DOHH2 (cell line): ENCODE measurements around the gene TECRL.

Source experiments
- H3F3A ChIP-seq: fragments of 200-600 bp; sonication (generic), shearing (Covaris generic); 2 replicates; pipeline ENCODE4 v1.6.0; 2016; ENCODE audit warnings: antibody characterized with exemption, mild to moderate bottlenecking; ENCODE audit not compliant: control insufficient read depth, insufficient read depth
- H3K27ac ChIP-seq: fragments of 200-600 bp; sonication (generic); 2 replicates; pipeline ENCODE4 v1.5.1; 2014; ENCODE audit warnings: low read depth, mild to moderate bottlenecking, low read length, moderate library complexity
- H3K27me3 ChIP-seq: fragments of 200-600 bp; sonication (generic); 2 replicates; pipeline ENCODE4 v1.6.1; 2014; ENCODE audit warnings: mild to moderate bottlenecking, low read length, mixed read lengths; ENCODE audit not compliant: control insufficient read depth
- H3K36me3 ChIP-seq: fragments of 200-600 bp; sonication (generic); 2 replicates; pipeline ENCODE4 v1.6.1; 2014; ENCODE audit warnings: mild to moderate bottlenecking, low read length, moderate library complexity, mixed read lengths; ENCODE audit not compliant: control insufficient read depth
- H3K4me1 ChIP-seq: fragments of 200-600 bp; sonication (generic); 2 replicates; pipeline ENCODE4 v1.6.1; 2014; ENCODE audit warnings: mild to moderate bottlenecking, low read length, mixed read lengths; ENCODE audit not compliant: control insufficient read depth
- H3K4me2 ChIP-seq: fragments of 200-600 bp; sonication (generic); 2 replicates; pipeline ENCODE4 v1.6.0; 2014; ENCODE audit warnings: mild to moderate bottlenecking, low read length, moderate library complexity
- H3K4me3 ChIP-seq: fragments of 200-600 bp; sonication (generic); 2 replicates; pipeline ENCODE4 v1.5.1; 2014; ENCODE audit warnings: mild to moderate bottlenecking, low read length, mixed read lengths
- H3K79me2 ChIP-seq: fragments of 200-600 bp; sonication (generic); 2 replicates; pipeline ENCODE4 v1.6.1; 2014; ENCODE audit warnings: mild to moderate bottlenecking, low read length, mixed read lengths; ENCODE audit not compliant: control insufficient read depth
- H3K9me2 ChIP-seq: fragments of 200-600 bp; sonication (generic); replicated peaks from 2 replicates; pipeline ENCODE4 v1.6.1; 2014; ENCODE audit warnings: mild to moderate bottlenecking, low read length, mixed read lengths; ENCODE audit not compliant: control insufficient read depth
- H3K9me3 ChIP-seq: fragments of 200-600 bp; sonication (generic); 2 replicates; pipeline ENCODE4 v1.6.1; 2014; ENCODE audit warnings: antibody characterized with exemption, low read length, mixed read lengths; ENCODE audit not compliant: control insufficient read depth, insufficient read depth
- H4K20me1 ChIP-seq: fragments of 200-600 bp; sonication (generic); 2 replicates; pipeline ENCODE4 v1.6.0; 2014; ENCODE audit warnings: low read depth, mild to moderate bottlenecking, antibody characterized with exemption, low read length, moderate library complexity; ENCODE audit not compliant: control insufficient read depth, insufficient read depth
- CTCF ChIP-seq: fragments of 200-600 bp; sonication (generic); IDR thresholded peaks from one replicate; pipeline ENCODE4 v1.5.1; 2014; ENCODE audit warnings: antibody characterized with exemption, mild to moderate bottlenecking, low read depth, low read length; ENCODE audit not compliant: poor library complexity, severe bottlenecking
- EZH2phosphoT487 ChIP-seq: fragments of 200-600 bp; sonication (generic); IDR thresholded peaks from 2 replicates; pipeline ENCODE4 v1.6.1; 2017; ENCODE audit warnings: borderline replicate concordance, mild to moderate bottlenecking, antibody characterized with exemption, low read length, moderate library complexity, mixed read lengths

TECRL gene

GRCh38 chr4:64230709-64231310 is 178.4 kb downstream of the TECRL start:
- Histone ChIP-seq H3K27ac (no peak overlapping the region), H3K4me2 (no peak overlapping the region), H3K9me2 (no peaks in the 10 kb centered on the region), H4K20me1 (no peaks in the 10 kb centered on the region), H3K4me1 (no peaks in the 10 kb centered on the region), H3K4me3 (no peak overlapping the region), H3K79me2 (no peaks in the 10 kb centered on the region), H3K36me3 (no peaks in the 10 kb centered on the region), H3F3A (no peaks in the 10 kb centered on the region), H3K27me3 (no peaks in the 10 kb centered on the region), H3K9me3 (peaks cover 17% of the 10 kb centered on the region)
- TF ChIP-seq EZH2phosphoT487 (no peak), CTCF (no peak)
